ELR (cell line): ENCODE results near the gene NFIA.
A peak's percentile ranks its signal among the peaks of the same experiment; 100 is the strongest.

Experiments
- DNase-seq: peaks from one replicate; pipeline ENCODE4 v3.0.0-alpha.2; 2015; ENCODE audit warnings: low read depth

NFIA gene

DNA sequence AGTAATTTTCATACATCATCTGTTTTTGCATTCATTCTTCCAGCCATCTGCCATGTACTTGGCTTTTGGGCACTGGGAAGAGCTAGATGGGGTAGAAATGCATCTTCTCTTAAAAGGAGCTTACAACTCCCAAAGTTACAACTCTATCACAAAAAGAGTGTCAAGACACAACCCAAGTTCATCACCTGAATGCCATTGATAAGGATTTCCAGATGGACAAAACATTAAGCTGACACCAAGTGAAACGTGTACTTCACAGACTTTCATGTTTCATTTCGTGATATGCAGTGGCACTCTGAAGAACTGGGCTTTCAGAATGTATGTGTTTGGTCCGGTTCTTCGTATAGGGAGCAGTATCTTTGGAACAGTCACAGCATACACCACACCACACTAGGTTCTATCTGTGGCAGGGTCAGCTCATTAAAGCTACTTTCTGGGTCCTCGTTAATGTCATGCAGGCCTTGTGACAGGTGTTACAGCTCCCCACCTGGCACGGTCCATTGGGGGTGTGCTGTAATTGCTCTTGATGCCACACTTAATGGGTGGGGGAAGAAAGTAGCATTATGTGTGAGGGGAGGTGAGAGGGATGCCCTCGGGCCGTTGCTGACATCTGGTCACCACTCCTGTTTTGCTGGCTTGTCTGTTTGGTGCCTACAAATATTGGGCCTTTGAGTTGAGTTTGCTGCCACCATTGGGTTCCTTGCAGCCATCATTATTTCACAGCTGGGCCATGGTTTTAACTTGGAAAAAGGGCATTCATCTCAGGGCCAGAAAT, 164.9 kb downstream of the NFIA start:
- DNase-seq, result no peak

DNA sequence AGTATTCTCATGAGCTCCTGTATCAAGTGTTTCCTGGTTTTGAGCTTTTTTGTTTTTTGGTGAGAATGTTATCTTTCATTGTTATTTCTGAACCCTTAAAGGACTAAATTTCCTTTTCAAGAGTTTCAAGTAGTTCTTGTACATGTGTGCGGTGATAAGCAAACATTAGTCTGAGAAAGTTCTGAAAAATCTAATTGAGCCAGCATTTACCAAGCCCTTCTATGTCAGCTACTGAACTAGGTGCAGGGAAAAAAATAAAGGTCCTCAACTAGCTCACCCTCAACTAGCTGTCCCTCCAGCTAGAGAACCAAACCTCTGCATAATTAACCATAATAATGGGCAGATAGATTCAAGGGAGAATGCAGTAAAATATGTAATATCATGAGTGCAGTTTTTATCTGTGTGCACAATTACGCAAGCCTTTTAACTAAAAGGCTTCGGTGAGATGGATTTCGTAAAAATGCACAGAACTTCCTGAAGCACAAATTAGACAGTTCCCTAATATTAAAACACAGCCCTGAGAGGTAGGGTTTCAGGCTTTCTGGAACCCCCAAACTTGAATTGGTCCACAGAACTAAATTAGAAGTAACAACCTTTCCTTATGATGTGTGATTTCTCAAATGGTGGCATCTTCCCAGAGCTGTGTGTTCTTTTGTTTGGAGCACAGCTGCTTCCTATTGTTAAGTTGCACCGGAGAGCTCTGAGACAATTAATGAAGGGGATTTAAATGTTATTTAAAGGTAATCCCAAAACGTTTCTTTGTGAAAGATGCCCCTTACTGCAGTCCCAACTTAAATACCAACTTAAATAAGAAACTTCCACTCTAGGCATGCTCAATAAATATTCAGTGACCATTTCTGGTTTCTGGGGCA, 165.8 kb downstream of the NFIA start:
- no peak for DNase-seq

DNA sequence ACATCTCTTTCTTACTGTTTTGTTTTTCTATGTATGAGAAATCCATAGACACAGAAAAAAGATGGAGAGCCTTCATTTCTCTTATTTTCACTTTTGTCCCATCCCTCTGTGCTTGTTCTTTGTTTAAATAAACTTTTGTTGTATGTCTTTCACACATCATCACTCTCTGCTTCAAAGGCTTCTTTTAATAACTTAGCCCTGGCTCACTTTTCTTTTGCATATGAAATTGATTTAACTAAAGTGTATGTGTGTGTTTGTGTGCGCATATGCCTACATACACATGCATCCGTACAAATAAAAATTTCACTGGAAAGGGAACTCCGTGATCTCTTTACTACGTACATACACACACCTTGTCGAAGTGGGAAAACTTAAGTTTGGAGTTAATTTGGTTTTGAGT, 168.6 kb downstream of the NFIA start:
- no peak for DNase-seq

DNA sequence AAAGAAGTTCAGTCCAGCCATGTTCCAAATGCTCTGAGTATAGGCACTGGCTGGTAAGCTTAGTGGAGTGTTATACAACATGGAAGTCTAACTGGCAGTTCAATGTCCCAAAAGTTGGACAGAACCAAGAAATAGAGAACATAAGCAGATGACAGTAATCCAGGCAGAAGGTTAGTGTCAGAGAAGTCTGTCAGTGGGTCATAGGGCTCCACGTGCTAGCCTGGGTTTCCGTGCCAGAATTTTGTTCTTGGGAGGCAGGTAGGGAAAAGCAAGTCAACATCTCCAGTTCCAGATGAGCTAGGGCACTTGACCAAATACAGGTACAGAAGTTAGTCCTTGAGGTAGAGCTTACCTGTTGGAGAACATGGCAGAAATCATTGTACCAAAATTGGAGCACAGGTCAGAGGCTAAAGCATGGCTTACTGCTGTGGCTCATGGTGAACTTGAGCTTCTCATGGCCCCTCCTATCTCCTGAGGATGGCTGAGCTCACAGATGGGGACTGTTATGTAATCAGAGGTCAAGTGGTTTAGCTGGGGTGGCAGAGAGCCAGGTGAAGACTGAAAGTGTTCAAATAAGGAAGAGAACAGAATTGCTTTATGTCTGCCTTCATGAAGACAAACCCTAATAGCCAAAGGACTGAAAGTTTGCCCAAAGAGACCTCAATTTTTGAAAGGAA, 170.8 kb downstream of the NFIA start:
- DNase-seq, result no peak

DNA sequence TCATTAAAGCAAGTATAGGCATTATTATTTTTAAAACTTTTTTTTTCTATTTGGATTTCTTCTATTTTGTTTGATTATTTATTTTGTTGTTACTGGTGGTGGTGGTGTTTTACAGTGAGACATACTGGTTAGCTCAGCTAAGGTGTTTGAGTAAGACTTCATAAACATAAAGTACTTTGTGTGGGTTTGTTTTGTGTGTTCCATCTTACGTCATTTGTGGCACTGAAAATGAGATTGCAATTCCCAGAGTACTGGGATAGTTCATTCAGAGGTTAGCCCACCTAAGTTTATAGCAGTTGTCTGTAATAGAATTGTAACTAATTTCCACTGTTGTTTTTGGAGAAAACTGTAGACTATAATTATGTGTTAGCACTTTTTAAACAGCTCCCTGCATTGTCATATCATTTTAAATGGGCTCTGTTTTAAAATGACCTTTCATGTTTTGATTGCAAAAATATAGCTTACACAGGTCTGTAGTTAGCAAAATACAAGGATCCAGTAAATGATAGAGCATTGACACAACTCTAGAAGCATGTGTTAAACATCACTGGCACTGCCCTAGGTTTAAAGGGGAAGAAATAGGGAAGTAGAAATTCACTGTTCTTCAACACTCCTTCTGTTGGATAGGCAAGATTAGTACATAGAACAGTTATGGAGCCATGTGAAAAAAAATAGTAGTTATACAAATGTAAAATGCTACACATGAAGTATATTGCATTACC, 171.7 kb downstream of the NFIA start:
- no peak for DNase-seq

DNA sequence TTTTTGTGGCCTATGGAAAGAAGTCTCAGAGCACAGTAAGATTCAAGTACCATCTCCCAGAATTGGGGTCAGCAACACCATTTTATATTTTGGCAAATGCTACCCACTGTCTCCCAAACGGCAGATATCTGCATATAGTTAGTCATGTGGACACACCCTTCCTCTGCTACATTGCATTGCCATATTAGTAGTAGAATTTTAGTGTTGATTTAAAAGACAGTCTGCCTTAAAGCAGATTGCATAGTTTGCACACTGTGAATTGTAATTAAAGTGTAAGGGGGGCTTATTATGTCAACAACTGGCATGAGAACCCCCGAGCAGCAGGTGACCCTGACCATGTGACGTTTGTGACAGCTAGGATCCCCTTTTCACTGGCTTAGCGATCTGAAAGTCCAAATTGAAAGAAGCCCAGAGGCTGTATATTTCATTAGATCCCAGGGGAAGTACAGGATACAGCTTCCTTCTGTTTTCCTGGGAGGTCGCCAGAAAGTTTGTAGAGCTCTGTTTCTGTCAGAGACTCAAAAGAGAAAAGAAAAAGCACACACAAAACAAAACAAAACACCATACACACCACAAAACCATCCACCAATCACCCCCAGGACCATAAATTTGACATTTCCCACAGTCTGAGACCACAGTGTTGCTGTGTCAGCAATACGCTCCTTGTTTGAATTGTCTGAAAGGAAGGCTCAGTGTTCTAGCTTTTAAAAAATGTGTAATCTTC, 172.4 kb downstream of the NFIA start:
- DNase-seq, result peak; percentile 2

DNA sequence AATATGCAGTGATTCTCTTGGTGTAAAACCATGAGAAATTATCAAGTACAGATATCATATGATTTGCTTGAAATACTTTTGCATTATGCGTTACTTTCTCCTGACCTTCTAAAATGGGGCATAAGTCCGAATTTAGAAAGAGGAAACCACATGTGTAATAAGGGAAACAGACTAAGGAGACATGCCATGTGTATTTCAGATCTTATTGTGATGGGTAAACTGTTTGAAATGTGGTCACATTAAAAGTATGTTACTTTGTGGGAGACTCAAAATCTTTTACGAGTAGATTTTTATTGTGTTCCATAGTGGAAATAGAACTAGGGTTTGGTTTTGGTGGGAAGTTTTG, 173.0 kb downstream of the NFIA start:
- no peak for DNase-seq

DNA sequence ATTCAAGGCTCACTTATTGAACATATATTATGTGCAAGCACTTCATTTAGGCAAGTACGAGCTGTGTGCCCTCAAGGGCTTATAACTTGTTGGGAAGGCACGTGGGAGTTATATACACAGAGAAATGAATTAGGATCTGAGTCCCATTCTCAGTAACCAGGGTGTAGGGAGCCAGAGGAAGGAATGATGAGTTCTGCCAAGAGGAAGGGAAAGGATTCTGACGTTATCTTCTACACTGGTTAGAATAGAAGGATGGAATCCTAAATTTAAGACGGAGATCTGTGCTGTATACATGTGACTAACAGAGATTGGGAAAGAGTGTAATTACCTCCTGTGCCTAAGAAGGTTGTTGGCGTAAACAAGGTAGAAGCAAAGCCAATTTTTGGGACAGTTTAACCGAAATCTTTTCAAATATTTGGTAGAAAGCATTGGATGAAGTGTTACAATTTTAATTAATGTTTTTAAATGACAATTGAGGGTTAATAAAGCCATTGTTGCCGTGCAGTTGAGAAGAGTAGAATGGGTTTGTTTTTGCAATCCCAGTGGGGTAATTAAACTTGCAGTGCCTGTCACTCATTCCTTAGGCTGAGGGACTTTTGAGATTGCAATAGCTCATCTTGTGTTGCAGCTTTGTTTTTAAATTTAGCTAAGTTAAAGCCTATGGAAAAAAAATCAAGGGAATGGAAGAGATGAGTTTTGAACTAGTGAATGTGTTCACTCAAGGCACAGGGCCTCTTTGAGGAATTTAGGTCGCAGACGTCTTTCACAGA, 177.2 kb downstream of the NFIA start:
- no peak for DNase-seq

DNA sequence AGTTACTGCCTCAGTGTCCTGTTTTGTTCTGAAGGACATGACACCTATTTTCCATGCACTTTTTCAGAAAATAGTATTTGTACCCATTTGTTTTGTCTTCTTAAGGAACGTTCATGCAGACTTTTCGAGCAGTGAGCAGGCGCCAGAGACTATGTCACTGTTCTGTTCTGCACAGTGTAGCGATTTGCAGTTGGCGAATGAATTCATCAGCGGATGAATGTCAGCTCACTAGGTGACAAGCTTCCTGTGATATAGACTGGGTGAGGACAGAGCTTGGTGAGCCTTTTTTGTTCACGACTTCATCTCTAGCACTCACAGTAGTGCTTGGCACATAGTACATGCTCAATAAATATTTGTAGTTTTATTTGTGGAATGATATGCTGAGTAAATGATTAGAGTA, 177.8 kb downstream of the NFIA start:
- no peak for DNase-seq

DNA sequence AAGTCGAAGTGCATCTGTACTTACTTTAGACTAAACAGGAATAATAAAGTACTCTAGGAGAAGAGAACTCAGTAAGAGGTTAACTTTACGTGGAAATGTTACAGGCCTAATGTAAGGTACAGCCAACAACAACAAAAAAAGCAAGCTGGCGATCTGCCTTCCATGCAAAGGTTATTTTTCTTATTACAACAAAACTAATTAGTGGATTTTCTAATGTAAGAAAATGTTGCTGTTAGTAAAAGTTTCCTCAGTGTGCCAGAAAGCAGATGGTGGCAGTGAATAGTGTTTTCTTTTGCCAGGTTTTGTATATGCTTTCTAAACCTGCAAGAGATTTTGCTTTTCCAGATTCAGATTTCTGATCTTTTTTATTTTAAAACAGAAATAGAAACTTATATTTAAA, 179.2 kb downstream of the NFIA start:
- no peak for DNase-seq

DNA sequence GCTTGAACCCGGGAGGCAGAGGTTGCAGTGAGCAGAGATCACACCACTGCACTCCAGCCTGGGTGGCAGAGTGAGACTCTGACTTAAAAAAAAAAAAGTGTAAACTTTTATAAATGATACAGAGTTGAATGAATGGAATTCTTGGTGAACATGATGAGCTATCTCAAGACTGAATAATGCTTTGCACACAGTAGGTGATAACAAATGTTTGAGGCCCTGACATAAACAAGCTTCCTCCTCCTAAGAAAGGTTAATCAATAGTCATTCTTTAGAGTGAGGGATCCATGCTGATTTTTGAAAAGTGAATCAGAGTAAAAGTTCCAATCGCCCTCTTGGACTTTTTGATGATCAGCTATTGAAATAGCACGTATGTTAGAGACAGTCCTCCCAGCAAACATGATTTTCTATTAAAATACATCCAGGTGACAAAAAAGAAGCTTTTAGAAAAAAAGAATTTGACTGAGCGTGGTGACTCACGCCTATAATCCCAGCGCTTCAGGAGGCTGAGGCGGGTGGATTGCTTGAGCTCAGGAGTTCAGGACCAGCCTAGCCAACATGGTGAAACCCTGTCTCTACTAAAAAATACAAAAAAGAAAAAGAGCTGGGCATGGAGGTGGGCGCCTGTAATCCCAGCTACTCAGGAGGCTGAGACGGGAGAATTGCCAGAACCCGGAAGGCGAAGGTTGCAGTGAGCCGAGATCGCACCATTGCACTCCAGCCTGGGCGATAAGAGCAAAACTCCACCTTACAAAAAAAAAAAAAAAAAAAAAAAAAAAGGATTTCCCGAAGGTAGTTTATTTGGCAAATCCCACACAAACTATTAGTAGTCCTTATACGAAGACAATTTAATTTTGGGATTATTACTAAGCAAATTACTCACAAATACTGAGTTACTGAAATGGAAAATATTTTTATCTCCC, 181.8 kb downstream of the NFIA start:
- no peak for DNase-seq

DNA sequence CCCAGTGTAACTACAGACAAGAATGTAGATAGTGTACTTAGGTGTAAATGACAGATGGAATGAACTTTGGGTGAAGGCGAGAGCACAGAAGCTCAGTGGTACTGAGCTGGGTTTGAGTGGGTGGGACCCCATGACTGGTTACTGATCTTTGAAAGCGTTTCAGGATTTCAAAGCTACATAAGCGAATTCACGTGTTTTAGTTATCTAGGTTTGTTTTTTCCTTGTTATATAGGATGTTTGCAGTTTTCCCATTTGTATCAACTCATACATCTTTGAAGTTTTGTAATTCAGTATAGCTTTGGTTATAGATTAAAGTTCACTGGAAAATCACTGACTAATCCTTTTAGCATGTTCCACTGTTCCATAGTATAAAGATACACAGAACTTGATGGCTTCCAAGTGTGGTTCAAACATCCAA, 182.5 kb downstream of the NFIA start:
- DNase-seq, result no peak

DNA sequence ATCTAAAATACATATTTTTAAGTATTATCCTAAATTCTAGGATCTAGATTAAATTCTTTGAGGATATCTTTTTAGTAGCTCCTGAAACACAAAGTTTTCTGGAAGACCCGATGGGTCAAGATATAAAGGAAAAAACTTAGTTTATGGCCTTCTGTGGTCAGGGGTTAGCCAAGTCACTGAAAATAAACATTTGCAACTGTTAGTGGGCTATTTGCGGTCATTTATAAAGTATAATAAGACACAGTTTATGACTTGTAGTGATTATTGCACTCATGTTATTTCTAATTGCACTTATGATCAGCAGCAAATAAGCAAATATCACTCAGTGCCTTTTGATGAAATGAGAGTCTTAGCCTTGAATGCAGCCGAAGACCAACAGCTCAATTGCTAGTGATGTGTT, 183.3 kb downstream of the NFIA start:
- no peak for DNase-seq

DNA sequence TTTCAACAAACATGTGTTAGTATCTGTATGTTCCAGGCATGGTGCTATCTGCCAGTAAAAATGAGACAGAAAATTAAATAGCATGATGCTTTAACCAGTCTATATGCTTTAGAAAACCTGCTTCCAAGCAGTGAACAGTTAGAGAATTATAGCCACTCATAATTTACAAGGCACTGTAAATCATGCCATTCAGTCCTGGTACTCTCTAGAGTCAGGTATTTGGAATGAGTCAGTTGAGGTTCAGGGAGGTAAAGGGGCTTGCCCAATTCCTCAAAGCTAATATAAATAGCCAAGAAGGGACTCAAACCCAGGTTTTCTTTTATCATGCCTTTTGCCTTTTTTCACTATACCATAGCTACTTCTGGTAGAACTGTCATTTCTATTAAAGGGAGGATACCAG, 184.4 kb downstream of the NFIA start:
- DNase-seq, result no peak

DNA sequence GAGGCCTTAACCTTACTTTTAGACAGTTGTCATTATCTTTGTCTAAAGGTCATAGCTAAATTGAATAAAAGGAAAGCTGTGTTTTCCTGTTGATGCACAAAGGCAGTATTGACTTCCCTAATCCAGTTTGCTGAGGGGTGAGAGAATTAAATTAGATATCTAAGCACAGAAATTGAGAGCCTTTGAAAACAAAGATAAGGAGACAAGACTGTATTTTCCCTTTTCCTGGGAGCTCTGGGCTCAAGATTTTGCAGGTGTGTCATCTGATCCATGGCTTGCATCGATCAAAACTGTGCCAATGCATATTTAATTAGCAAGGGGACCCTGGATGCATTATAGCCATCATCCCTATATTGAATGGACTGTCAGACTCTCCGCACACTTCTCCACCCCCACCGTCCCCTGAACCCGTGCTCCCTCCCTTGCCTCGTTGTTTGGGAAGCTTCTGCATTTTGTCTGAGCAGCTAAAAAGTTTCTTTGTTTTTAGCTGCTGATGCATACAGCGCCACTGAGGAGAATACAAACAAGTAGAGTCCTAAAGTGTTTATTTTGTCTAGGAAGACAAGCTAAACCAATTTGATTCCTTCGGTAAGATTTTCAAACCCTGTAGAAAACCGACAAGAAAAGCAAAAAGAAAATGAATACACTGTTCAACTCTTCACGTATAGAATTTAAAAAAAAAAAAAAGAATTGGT, 186.3 kb downstream of the NFIA start:
- DNase-seq, result no peak

DNA sequence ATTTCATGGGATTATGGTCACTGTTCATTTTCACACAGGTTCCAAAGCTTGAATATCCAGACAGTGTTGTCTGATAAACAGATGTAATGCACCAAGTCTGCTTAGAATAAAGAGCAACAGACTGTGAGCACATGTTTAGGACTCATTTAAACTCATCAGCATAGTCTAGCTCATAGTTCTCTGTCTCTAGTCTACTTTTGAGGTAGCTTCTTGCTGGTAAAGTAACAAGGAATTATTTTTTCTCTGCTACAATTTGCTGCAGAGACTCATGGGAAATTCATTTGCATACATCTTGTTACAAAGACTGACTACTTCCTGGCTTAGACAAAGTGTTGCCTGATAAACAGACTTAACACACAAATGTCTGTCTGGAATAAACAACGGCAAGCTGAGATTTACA, 187.2 kb downstream of the NFIA start:
- no peak for DNase-seq

DNA sequence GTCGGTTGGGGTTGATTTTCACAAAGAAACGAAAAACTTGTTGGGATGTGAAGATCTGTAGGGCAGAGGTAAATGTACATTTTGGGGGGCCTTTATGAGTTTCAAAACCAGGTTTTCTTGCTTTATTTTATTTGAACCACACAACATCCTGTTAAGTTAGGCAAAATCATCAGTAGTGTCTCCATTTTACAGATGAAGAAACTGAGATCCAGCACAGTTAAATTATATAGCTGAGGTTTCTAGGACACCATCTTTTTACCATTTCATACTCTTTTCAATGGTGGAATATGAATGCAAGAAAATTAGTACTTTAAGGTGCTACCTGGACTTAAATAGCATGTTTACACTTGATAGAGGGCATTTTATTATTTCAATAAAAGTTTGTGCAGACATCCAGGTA, 187.7 kb downstream of the NFIA start:
- DNase-seq, result no peak

DNA sequence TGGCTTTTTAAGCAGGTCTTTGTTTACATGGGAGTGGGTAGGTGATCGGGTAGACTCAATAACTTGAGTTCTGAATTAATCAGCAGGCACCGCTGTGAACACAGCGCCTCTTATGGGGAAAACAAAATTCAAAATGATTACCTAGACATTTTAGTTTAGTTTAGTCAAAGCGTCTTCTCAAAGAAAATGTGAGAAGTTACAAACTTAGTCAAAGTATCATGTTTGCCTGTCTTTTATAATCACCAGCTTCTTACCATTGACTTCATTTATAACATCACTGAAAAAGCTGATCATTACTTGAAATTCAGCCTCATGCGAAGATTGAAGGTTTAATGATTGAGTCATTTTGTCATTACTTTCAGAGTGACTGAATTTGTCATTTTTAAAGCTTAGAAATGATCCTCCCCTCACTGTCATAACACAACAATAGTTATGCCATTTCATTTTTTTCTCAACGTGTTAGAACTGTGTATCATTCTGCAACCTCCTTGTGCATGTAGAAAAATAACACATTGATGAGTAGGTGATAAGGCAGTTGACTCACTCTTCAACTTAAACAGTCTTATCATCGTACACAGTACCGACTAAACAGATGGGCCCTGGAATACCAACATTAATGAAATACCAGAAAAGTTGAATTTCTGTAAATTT, 188.5 kb downstream of the NFIA start:
- no peak for DNase-seq

DNA sequence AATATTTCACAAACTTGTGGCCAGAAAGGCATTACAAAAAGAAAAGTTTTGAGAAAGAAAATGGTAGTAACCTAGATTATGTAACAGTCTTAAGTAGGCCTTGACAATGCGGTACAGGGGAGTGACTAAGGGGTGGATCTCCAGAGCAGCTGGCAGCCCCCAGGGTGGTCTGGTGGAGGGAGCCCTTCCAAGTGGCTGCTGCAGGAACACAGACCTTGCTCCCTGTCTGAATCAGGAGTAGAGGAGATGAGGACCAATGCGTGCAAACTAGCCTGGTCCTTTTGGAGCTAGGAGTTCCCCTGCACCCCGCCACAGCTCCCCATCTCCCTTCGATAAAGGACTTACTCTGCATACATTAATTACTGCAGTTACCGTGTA, 189.0 kb downstream of the NFIA start:
- no peak for DNase-seq
